GM19438 (cell line): ENCODE measurements around the gene PRR9.
"Not testable (repeated sequence)": the region's sequence is repeated elsewhere in the genome, so short reads cannot be mapped to it uniquely, and the experiment has no call there.

Experiments
- ATAC-seq: cut with Tn5 transposase; IDR thresholded peaks from one replicate; pipeline ENCODE4 v1.9.1; 2021; ENCODE audit warnings: low read depth; ENCODE audit not compliant: unreplicated experiment

Gene PRR9

GRCh38 chr1:153217212-153217611 is at the start of gene PRR9:
TSS of gene PRR9 (plus strand) at chr1:153217584. CDS start at chr1:153218145, 561 bp downstream.
- ATAC-seq: no peak

- ATAC-seq: no peak
Observed at GRCh38 chr1:153168686-153169085, 48.7 kb upstream of the PRR9 start.

- no peak for ATAC-seq
Observed at GRCh38 chr1:153174624-153175023, 42.8 kb upstream of the PRR9 start.

GRCh38 chr1:153178922-153179321 is 38.5 kb upstream of the PRR9 start:
- no peak for ATAC-seq

GRCh38 chr1:153180556-153180955 is 36.8 kb upstream of the PRR9 start:
- no peak for ATAC-seq

- not testable (repeated sequence) for ATAC-seq
Observed at GRCh38 chr1:153188301-153188700, 29.1 kb upstream of the PRR9 start.

- ATAC-seq: no peak
Observed at GRCh38 chr1:153190373-153190772, 27.0 kb upstream of the PRR9 start.

- no peak for ATAC-seq
Observed at GRCh38 chr1:153192697-153193096, 24.7 kb upstream of the PRR9 start.

GRCh38 chr1:153194331-153195050 is 22.9 kb upstream of the PRR9 start:
- ATAC-seq: no peak

- no peak for ATAC-seq
Observed at GRCh38 chr1:153195216-153195615, 22.2 kb upstream of the PRR9 start.

- no peak for ATAC-seq
Observed at GRCh38 chr1:153202006-153202405, 15.4 kb upstream of the PRR9 start.

- ATAC-seq: no peak
Observed at GRCh38 chr1:153203130-153203529, 14.3 kb upstream of the PRR9 start, which contains the start of gene LELP1. TSS of gene LELP1 (plus strand) at chr1:153203430. CDS start at chr1:153204708, 1,278 bp downstream.

- no peak for ATAC-seq
Observed at GRCh38 chr1:153206631-153207030, 10.8 kb upstream of the PRR9 start.

- ATAC-seq: no peak
Observed at GRCh38 chr1:153210206-153210605, 7.2 kb upstream of the PRR9 start.

- no peak for ATAC-seq
Observed at GRCh38 chr1:153212201-153212600, 5.2 kb upstream of the PRR9 start.

GRCh38 chr1:153213519-153213918 is 3.9 kb upstream of the PRR9 start:
- no peak for ATAC-seq

GRCh38 chr1:153217744-153218416 is 496 bp downstream of the PRR9 start:
- ATAC-seq: no peak

- no peak for ATAC-seq
Observed at GRCh38 chr1:153220606-153221303, 3.4 kb downstream of the PRR9 start.

GRCh38 chr1:153223040-153223891 is 5.9 kb downstream of the PRR9 start:
- ATAC-seq: peak; percentile 91

- ATAC-seq: no peak
Observed at GRCh38 chr1:153227810-153228209, 10.4 kb downstream of the PRR9 start.

GRCh38 chr1:153228491-153228890 is 11.1 kb downstream of the PRR9 start:
- no peak for ATAC-seq
